ENCODE results near the gene CRYAA. TPM values are rescaled to one million over a fixed set of nuclear protein-coding genes. Genes with fewer than 3 reads are reported as not detected.
A peak's percentile ranks its signal among the peaks of the same experiment; 100 is the strongest.

The CRYAA gene
- total RNA-seq, 1 experiment from 2014 or later = not detected

GRCh38 chr21:43189936-43190335, 21.1 kb downstream of the CRYAA start:
- peak; percentile 32 for DNase-seq
- no peak overlapping the region for H3K4me3 ChIP-seq (ENCODE audit: insufficient read depth, low read depth, low read length)
- no peaks in the 10 kb centered on the region for H3K27me3 ChIP-seq (ENCODE audit: control insufficient read depth, insufficient read depth, low read length)
- H3K36me3 ChIP-seq (replicated peaks; ENCODE audit: control insufficient read depth, insufficient read depth, low read length) = no peaks in the 10 kb centered on the region

DNA sequence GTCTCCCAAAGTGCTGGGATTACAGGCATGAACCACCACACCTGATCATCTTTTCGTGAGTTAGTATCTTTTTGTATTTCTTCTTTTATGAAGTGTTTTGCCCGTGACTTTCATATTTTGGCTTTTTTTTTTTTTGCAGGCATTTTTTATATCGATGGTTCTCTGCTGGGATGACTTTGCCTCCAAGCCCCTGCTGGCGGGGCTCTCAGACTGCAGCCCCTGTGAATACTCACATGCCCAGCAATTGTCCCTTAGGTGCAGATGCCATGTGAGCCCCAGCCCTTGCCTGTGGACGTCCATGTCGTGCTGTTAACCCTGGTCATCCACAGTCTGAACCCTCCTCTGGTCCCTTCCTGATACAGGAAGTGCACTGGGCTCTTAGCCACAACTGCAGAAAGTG, 21.7 kb downstream of the CRYAA start:
- Histone ChIP-seq H3K4me3 (ENCODE audit: insufficient read depth, low read depth, low read length) (no peak overlapping the region), H3K36me3 (replicated peaks; ENCODE audit: control insufficient read depth, insufficient read depth, low read length) (no peaks in the 10 kb centered on the region), H3K27me3 (ENCODE audit: control insufficient read depth, insufficient read depth, low read length) (no peaks in the 10 kb centered on the region)
- DNase-seq = peak; percentile 71

DNA sequence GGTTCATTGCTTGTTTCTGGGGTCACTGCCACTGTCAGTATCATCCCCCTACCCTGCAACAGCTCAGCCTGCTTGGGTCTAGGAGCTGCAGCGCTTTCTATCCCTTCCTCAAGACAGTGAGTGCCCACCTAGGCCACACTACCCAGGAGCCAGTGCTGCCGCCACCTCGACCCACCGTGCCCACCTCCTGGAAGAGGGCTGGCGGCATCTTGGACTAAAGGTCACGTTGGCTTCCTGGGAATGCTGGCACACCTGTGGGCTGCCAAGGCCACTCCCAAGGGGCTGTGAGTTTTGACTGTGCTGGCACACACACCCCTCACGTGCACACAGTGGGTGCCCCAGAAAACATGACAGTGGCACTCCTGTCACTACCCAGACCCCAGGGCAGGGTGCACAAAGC, 22.1 kb downstream of the CRYAA start:
- no peak for DNase-seq
- H3K4me3 ChIP-seq (ENCODE audit: insufficient read depth, low read depth, low read length) = no peak overlapping the region
- H3K27me3 ChIP-seq (ENCODE audit: control insufficient read depth, insufficient read depth, low read length) = no peaks in the 10 kb centered on the region
- H3K36me3 ChIP-seq (replicated peaks; ENCODE audit: control insufficient read depth, insufficient read depth, low read length) = no peaks in the 10 kb centered on the region

- peak; percentile 57 for DNase-seq
- Histone ChIP-seq H3K4me3 (ENCODE audit: insufficient read depth, low read depth, low read length) (no peak overlapping the region), H3K27me3 (ENCODE audit: control insufficient read depth, insufficient read depth, low read length) (no peaks in the 10 kb centered on the region), H3K36me3 (replicated peaks; ENCODE audit: control insufficient read depth, insufficient read depth, low read length) (no peaks in the 10 kb centered on the region)
Observed at GRCh38 chr21:43191521-43191920, 22.7 kb downstream of the CRYAA start.

GRCh38 chr21:43191971-43192370, 23.2 kb downstream of the CRYAA start:
- DNase-seq = no peak
- H3K27me3 ChIP-seq (ENCODE audit: control insufficient read depth, insufficient read depth, low read length) = no peaks in the 10 kb centered on the region
- no peak overlapping the region for H3K4me3 ChIP-seq (ENCODE audit: insufficient read depth, low read depth, low read length)
- H3K36me3 ChIP-seq (replicated peaks; ENCODE audit: control insufficient read depth, insufficient read depth, low read length) = no peaks in the 10 kb centered on the region

DNA sequence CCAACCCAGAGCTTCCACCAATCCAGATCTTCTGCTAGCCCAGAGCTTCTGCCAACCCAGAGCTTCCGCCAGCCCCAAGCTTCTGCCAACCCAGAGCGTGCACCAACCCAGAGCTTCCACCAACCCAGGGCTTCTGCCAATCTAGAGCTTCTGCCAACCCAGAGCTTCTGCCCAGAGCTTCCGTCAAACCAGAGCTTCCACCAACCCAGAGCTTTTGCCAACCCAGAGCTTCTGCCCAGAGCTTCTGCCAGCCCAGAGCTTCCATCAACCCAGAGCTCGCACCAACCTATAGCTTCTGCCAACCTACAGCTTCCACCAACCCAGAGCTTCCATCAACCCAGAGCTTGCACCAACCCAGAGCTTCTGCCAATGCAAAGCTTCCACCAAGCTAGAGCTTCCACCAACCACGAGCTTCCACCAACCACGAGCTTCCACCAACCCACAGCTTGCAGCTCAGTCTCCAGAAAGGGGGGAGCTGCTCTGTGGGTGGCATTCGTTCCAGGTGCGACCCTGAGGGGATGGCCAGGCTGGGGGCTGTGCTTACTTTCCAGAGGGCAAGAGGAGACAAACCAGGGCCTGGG, 23.8 kb downstream of the CRYAA start:
- DNase-seq = no peak
- H3K36me3 ChIP-seq (replicated peaks; ENCODE audit: control insufficient read depth, insufficient read depth, low read length) = no peaks in the 10 kb centered on the region
- no peaks in the 10 kb centered on the region for H3K27me3 ChIP-seq (ENCODE audit: control insufficient read depth, insufficient read depth, low read length)
- no peak overlapping the region for H3K4me3 ChIP-seq (ENCODE audit: insufficient read depth, low read depth, low read length)

DNA sequence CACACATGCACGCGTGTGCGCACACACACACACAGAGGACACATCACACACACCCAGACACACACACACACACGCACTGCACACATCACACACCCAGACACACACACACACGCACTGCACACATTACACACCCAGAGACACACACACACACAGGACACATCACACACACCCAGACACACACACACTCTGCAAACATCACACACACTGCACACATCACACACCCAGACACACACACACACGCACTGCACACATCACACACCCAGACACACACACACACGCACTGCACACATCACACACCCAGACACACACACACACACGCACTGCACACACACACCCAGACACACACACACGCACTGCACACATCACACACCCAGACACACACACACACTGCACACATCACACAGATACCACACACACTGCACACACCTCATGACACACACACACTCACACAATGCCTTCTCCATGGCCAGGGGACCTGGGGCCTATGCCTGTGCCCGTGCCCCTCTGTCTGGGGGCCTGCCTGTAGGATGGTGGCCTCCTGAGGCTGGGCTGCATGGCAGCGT, 24.4 kb downstream of the CRYAA start:
- Histone ChIP-seq H3K36me3 (replicated peaks; ENCODE audit: control insufficient read depth, insufficient read depth, low read length) (no peaks in the 10 kb centered on the region), H3K27me3 (ENCODE audit: control insufficient read depth, insufficient read depth, low read length) (no peaks in the 10 kb centered on the region), H3K4me3 (ENCODE audit: insufficient read depth, low read depth, low read length) (no peak overlapping the region)
- DNase-seq = no peak

DNA sequence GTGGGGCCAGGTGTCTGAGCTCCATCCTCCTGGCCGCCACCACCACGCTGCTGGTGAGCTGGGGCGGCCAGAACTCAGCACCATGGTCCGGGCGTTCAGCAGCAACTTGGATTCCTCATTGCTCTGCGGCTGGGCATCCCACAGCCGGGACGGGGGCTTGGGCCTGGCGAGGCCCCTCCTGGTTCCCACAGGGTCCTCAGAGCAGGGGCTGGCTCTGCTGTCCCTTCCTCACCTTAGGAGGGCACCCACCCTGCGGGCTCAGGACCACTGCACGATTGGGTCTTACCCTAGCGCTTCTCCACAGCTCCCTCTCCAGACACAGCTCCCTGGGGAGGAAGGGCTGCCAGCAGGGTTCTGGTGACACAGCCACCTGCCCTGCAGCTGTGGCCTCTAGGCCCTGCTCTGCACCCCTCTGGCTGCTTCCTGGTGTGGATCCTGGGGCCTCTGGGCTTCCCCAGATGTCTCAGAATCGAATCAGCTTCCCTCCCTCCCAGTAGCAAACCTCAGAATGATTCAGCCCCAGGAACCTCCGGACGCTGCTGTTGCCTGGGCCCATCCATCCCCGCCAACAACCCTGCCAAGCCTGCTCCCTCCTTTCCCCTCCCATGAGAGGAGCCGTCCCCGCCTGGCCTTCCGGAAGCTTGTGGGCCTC, 25.0 kb downstream of the CRYAA start:
- peak; percentile 54 for DNase-seq
- H3K27me3 ChIP-seq (ENCODE audit: control insufficient read depth, insufficient read depth, low read length) = no peaks in the 10 kb centered on the region
- H3K4me3 ChIP-seq (ENCODE audit: insufficient read depth, low read depth, low read length) = no peak overlapping the region
- H3K36me3 ChIP-seq (replicated peaks; ENCODE audit: control insufficient read depth, insufficient read depth, low read length) = no peaks in the 10 kb centered on the region

GRCh38 chr21:43194303-43195120, 25.7 kb downstream of the CRYAA start:
- Histone ChIP-seq H3K27me3 (ENCODE audit: control insufficient read depth, insufficient read depth, low read length) (no peaks in the 10 kb centered on the region), H3K36me3 (replicated peaks; ENCODE audit: control insufficient read depth, insufficient read depth, low read length) (no peaks in the 10 kb centered on the region), H3K4me3 (ENCODE audit: insufficient read depth, low read depth, low read length) (no peak overlapping the region)
- DNase-seq = peak; percentile 44

- no peaks in the 10 kb centered on the region for H3K36me3 ChIP-seq (replicated peaks; ENCODE audit: control insufficient read depth, insufficient read depth, low read length)
- peak; percentile 51 for DNase-seq
- H3K27me3 ChIP-seq (ENCODE audit: control insufficient read depth, insufficient read depth, low read length) = no peaks in the 10 kb centered on the region
- no peak overlapping the region for H3K4me3 ChIP-seq (ENCODE audit: insufficient read depth, low read depth, low read length)
Observed at GRCh38 chr21:43195121-43196021, 26.6 kb downstream of the CRYAA start.

- Histone ChIP-seq H3K27me3 (ENCODE audit: control insufficient read depth, insufficient read depth, low read length) (no peaks in the 10 kb centered on the region), H3K36me3 (replicated peaks; ENCODE audit: control insufficient read depth, insufficient read depth, low read length) (no peaks in the 10 kb centered on the region), H3K4me3 (ENCODE audit: insufficient read depth, low read depth, low read length) (no peak overlapping the region)
- peak; percentile 38 for DNase-seq
Observed at GRCh38 chr21:43196826-43197225, 28.0 kb downstream of the CRYAA start.

GRCh38 chr21:43198376-43198775, 29.6 kb downstream of the CRYAA start:
- no peaks in the 10 kb centered on the region for H3K36me3 ChIP-seq (replicated peaks; ENCODE audit: control insufficient read depth, insufficient read depth, low read length)
- DNase-seq = no peak
- no peak overlapping the region for H3K4me3 ChIP-seq (ENCODE audit: insufficient read depth, low read depth, low read length)
- H3K27me3 ChIP-seq (ENCODE audit: control insufficient read depth, insufficient read depth, low read length) = no peaks in the 10 kb centered on the region

- no peak for DNase-seq
- Histone ChIP-seq H3K36me3 (replicated peaks; ENCODE audit: control insufficient read depth, insufficient read depth, low read length) (no peaks in the 10 kb centered on the region), H3K4me3 (ENCODE audit: insufficient read depth, low read depth, low read length) (no peak overlapping the region), H3K27me3 (ENCODE audit: control insufficient read depth, insufficient read depth, low read length) (no peaks in the 10 kb centered on the region)
Observed at GRCh38 chr21:43201491-43201890, 32.7 kb downstream of the CRYAA start.

- Histone ChIP-seq H3K36me3 (replicated peaks; ENCODE audit: control insufficient read depth, insufficient read depth, low read length) (no peaks in the 10 kb centered on the region), H3K27me3 (ENCODE audit: control insufficient read depth, insufficient read depth, low read length) (no peaks in the 10 kb centered on the region), H3K4me3 (ENCODE audit: insufficient read depth, low read depth, low read length) (no peak overlapping the region)
- no peak for DNase-seq
Observed at GRCh38 chr21:43203591-43203990, 34.8 kb downstream of the CRYAA start.

Measured in H7 (cell line).